PFSK-1 (cell line): ENCODE measurements around the gene NPPA.

Experiments used
- FOXP2 ChIP-seq: optimal IDR thresholded peaks from 2 replicates; pipeline ENCODE3; 2011; ENCODE audit warnings: borderline replicate concordance, control low read depth, inconsistent platforms; ENCODE audit not compliant: insufficient read depth; ENCODE audit errors: extremely low read length, extremely low read depth
- POLR2AphosphoS5 ChIP-seq: IDR thresholded peaks from 2 replicates; pipeline ENCODE4 v1.6.1; 2012; ENCODE audit warnings: low read depth, mild to moderate bottlenecking, control low read depth, low read length, moderate library complexity
- REST ChIP-seq, 2 experiments: IDR thresholded peaks; 2 replicates each; pipeline versions ENCODE4 v1.6.1 to v1.8.0; 2011 to 2012; ENCODE audit warnings: low read depth in 2 of 2, low read length in 2 of 2, control low read depth in 1 of 2, inconsistent platforms in 1 of 2, mild to moderate bottlenecking in 1 of 2, moderate library complexity in 1 of 2; ENCODE audit not compliant: insufficient read depth in 1 of 2
- SIN3A ChIP-seq: IDR thresholded peaks from 2 replicates; pipeline ENCODE4 v1.6.1; 2012; ENCODE audit warnings: mild to moderate bottlenecking, low read length, moderate library complexity, borderline replicate concordance; ENCODE audit not compliant: insufficient read depth
- TAF1 ChIP-seq: IDR thresholded peaks from 2 replicates; pipeline ENCODE4 v1.6.1; 2012; ENCODE audit warnings: low read length, control low read depth, borderline replicate concordance; ENCODE audit not compliant: insufficient read depth

- TF ChIP-seq POLR2AphosphoS5 (no peak), FOXP2 (no peak), TAF1 (no peak), REST (IDR thresholded peaks at IDR 0.05; ENCODE audit: insufficient read depth in 1 of 2, low read depth in 2 of 2, low read length in 2 of 2) (no peak), SIN3A (no peak)
These were observed 40.5 kb downstream of the NPPA start for GRCh38 chr1:11807133-11807532.
